B cell (primary cell): ENCODE results near the gene UQCR10. TPM values are rescaled to one million over a fixed set of nuclear protein-coding genes. Genes with fewer than 3 reads are reported as not detected.

Experiments used
- ATAC-seq: fragments of 200-7000 bp; cut with Tn5 transposase; one replicate; pipeline ENCODE4 v1.10.0; 2021; ENCODE audit warnings: low read depth, mild to moderate bottlenecking, moderate number of reproducible peaks, moderate library complexity
- CTCF ChIA-PET: fragments of 350-600 bp; sonication (Branson Sonifier 250); formaldehyde crosslinking; loops from one replicate; lab custom pipeline; 2021; ENCODE audit warnings: antibody characterized with exemption, inconsistent platforms; lab: Charles Lee
- POLR2A ChIA-PET: fragments of 350-600 bp; sonication (Branson Sonifier 250); formaldehyde crosslinking; loops from one replicate; lab custom pipeline; 2021; ENCODE audit warnings: antibody characterized with exemption; lab: Charles Lee
- DNase-seq: peaks from one replicate; pipeline ENCODE4 v3.0.0; 2013
- H2AFZ ChIP-seq: 2 replicates; pipeline ENCODE4 v1.6.1; 2012; ENCODE audit warnings: mild to moderate bottlenecking, low read depth, low read length; ENCODE audit not compliant: insufficient read depth, poor library complexity, severe bottlenecking
- H3K27ac ChIP-seq, 2 donors: 1 replicate in 1 of 2; 2 replicates in 1 of 2; pipeline ENCODE4 v1.5.1; 2012 to 2013; ENCODE audit warnings: low read length in 2 of 2, mild to moderate bottlenecking in 2 of 2, moderate library complexity in 1 of 2
- H3K27me3 ChIP-seq, 4 experiments: fragments of 200-600 bp in 1 of 4; sonication (generic) in 1 of 4; replicated peaks in 1 of 4; 1 replicate in 2 of 4; 2 replicates in 2 of 4; pipeline versions ENCODE4 v1.6.1 to v1.7.0; 2013 to 2016; ENCODE audit warnings: low read length in 3 of 4, mild to moderate bottlenecking in 2 of 4, mixed read lengths in 1 of 4, moderate library complexity in 1 of 4; ENCODE audit not compliant: insufficient read depth in 4 of 4, control insufficient read depth in 3 of 4; ENCODE audit errors: control extremely low read depth in 1 of 4
- H3K36me3 ChIP-seq, 2 experiments: replicated peaks in 1 of 2; 1 replicate in 1 of 2; 2 replicates in 1 of 2; pipeline versions ENCODE4 v1.6.1 to v1.7.1; 2013; ENCODE audit warnings: low read length in 1 of 2; ENCODE audit not compliant: insufficient read depth in 2 of 2, control insufficient read depth in 1 of 2; ENCODE audit errors: control extremely low read depth in 1 of 2, extremely low read depth in 1 of 2
- H3K4me1 ChIP-seq, 2 donors: fragments of 200-600 bp in 1 of 2; sonication (generic) in 1 of 2; 1 replicate in 1 of 2; 2 replicates in 1 of 2; pipeline versions ENCODE4 v1.5.1 to v1.6.1; 2013 to 2017; ENCODE audit warnings: low read length in 2 of 2; ENCODE audit not compliant: control insufficient read depth in 2 of 2, insufficient read depth in 2 of 2
- H3K4me2 ChIP-seq: replicated peaks from 2 replicates; pipeline ENCODE3; 2012; ENCODE audit warnings: mild to moderate bottlenecking, low read depth, low read length; ENCODE audit not compliant: poor library complexity, severe bottlenecking
- H3K4me3 ChIP-seq, 5 experiments: fragments of 200-600 bp in 1 of 5; sonication (generic) in 1 of 5; 1 replicate in 3 of 5; 2 replicates in 2 of 5; pipeline versions ENCODE4 v1.5.1 to v1.7.0; 2011 to 2016; ENCODE audit warnings: low read length in 4 of 5, mild to moderate bottlenecking in 4 of 5, low read depth in 2 of 5, control low read depth in 1 of 5, moderate library complexity in 1 of 5; ENCODE audit not compliant: insufficient read depth in 1 of 5; ENCODE audit errors: control extremely low read depth in 1 of 5, extremely low read depth in 1 of 5
- H3K79me2 ChIP-seq: fragments of 200-600 bp; sonication (generic); one replicate; pipeline ENCODE4 v1.6.0; 2016; ENCODE audit warnings: low read length; ENCODE audit not compliant: control insufficient read depth, insufficient read depth
- H3K9ac ChIP-seq: fragments of 200-600 bp; sonication (generic); 2 replicates; pipeline ENCODE4 v1.6.1; 2017; ENCODE audit warnings: mild to moderate bottlenecking, low read length, moderate library complexity
- H3K9me3 ChIP-seq, 3 donors: one replicate each; pipeline versions ENCODE4 v1.6.1 to v1.7.1; 2013; ENCODE audit warnings: low read length in 2 of 3; ENCODE audit not compliant: control insufficient read depth in 2 of 3, insufficient read depth in 1 of 3; ENCODE audit errors: control extremely low read depth in 1 of 3
- H4K20me1 ChIP-seq: 2 replicates; pipeline ENCODE4 v1.6.0; 2012; ENCODE audit warnings: mild to moderate bottlenecking, low read length; ENCODE audit not compliant: insufficient read depth, control insufficient read depth, poor library complexity, severe bottlenecking
- H3K27ac Mint-ChIP-seq: one replicate; pipeline ENCODE4 v1.8.0; 2021; ENCODE audit warnings: mixed read lengths
- H3K27me3 Mint-ChIP-seq: one replicate; pipeline ENCODE4 v1.8.0; 2021; ENCODE audit warnings: mixed read lengths
- H3K4me1 Mint-ChIP-seq: one replicate; pipeline ENCODE4 v1.8.0; 2021; ENCODE audit warnings: mixed read lengths
- H3K4me3 Mint-ChIP-seq: one replicate; pipeline ENCODE4 v1.8.0; 2021; ENCODE audit warnings: mixed read lengths
- H3K9me3 Mint-ChIP-seq: one replicate; pipeline ENCODE4 v1.8.0; 2022; ENCODE audit warnings: mixed read lengths; ENCODE audit not compliant: insufficient read depth
- CTCF ChIP-seq: fragments of 200-600 bp; IDR thresholded peaks from one replicate; pipeline ENCODE4 v1.8.0; 2022; ENCODE audit warnings: antibody characterized with exemption, mild to moderate bottlenecking
- EZH2 ChIP-seq: IDR thresholded peaks from 2 replicates; pipeline ENCODE4 v1.6.1; 2012; ENCODE audit warnings: borderline replicate concordance, low read depth, mild to moderate bottlenecking, moderate library complexity, low read length; ENCODE audit not compliant: insufficient read depth, poor library complexity, severe bottlenecking
- WGBS: methylation state at CpG from one replicate; pipeline ENCODE4 v1.1.5; 2013; ENCODE audit warnings: missing lambda C conversion rate; ENCODE audit not compliant: insufficient coverage; 5-methylcytosine and 5-hydroxymethylcytosine counted together
- intact Hi-C: fragments of 100-400 bp; cut with micrococcal nuclease; formaldehyde crosslinking; loops from one replicate; pipeline ENCODE4 v1.10.0; 2022
- polyA plus RNA-seq: library from polyadenylated mRNA; depleted of rRNA; stranded (reverse); fragments of >200 nt; gene quantifications from 2 replicates; pipeline ENCODE4 v1.2.3, GENCODE V29; 2012
- total RNA-seq, 2 donors: library from RNA; stranded (reverse); fragments of 120-200 nt in 1 of 2; gene quantifications; 1 replicate in 1 of 2; 2 replicates in 1 of 2; pipeline versions ENCODE4 v1.2.3 to v1.2.4, GENCODE V29; 2013 to 2022

The UQCR10 gene
- total and polyA plus RNA-seq, 2 donors (not counting 1 experiment from before 2014, with no cell fraction given), result 41.0 to 67.6 TPM

DNA sequence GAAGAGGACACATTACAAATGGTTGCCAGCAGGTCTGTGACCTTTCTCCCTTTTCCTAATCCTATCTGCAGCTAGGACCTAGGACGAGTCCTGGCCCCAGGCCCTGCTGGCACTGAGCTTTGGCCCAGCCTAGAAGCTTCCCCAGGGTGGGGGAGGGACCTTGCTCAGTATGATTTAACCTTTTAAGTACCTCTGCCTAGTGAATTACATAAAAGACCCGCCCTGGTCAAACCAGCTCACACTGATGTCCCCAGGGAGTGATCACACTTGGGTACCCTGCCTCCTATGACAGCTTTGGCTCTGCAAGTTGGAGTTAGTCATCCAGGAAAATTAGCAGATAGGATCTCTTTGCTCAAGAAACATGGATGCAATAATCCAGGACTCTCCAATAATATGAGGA lies 49.0 kb downstream of the UQCR10 start:
- Histone ChIP-seq H3K27ac (no peak overlapping the region), H3K9me3 (no peaks in the 10 kb centered on the region), H3K27me3 (no peaks in the 10 kb centered on the region), H3K9ac (no peak overlapping the region), H3K4me1 (no peaks in the 10 kb centered on the region), H3K4me2 (no peak overlapping the region), H3K36me3 (peaks cover 4 to 84% of the 10 kb centered on the region in 2 experiments), H3K79me2 (no peaks in the 10 kb centered on the region), H3K4me3 (no peak overlapping the region), H2AFZ (no peak overlapping the region), H4K20me1 (no peaks in the 10 kb centered on the region)
- 100% methylated on average over 1 of the region's 2 CpGs for WGBS
- no peak for ATAC-seq
- no peak for TF ChIP-seq EZH2
- TF ChIP-seq CTCF, result no peak
- no peak for DNase-seq
- Mint-ChIP-seq H3K4me1 (no peaks in the 10 kb centered on the region), H3K27me3 (no peaks in the 10 kb centered on the region), H3K27ac (no peak overlapping the region), H3K9me3 (no peaks in the 10 kb centered on the region), H3K4me3 (no peak overlapping the region)
- ChIA-PET CTCF (interaction anchor here (1.1 kb wide), 1 partner anchor 188 kb away, joined by 3 read pairs; no protein-coding TSS in a partner anchor), POLR2A (no interaction called here)
- intact Hi-C loops, result no loop called here

- Histone ChIP-seq H4K20me1 (no peaks in the 10 kb centered on the region), H2AFZ (no peak overlapping the region), H3K36me3 (peaks cover 4 to 84% of the 10 kb centered on the region in 2 experiments), H3K79me2 (no peaks in the 10 kb centered on the region), H3K27me3 (no peaks in the 10 kb centered on the region), H3K9ac (no peak overlapping the region), H3K4me3 (no peak overlapping the region), H3K27ac (no peak overlapping the region), H3K4me2 (no peak overlapping the region), H3K4me1 (no peaks in the 10 kb centered on the region), H3K9me3 (no peaks in the 10 kb centered on the region)
- ATAC-seq, result no peak
- no peak overlapping the region for H3K4me3 Mint-ChIP-seq
- 98% methylated on average over 5 of the region's 6 CpGs for WGBS
- H3K4me1 Mint-ChIP-seq, result no peaks in the 10 kb centered on the region
- CTCF ChIA-PET, result interaction anchor here (1.1 kb wide), 1 partner anchor 187 kb away, joined by 3 read pairs; no protein-coding TSS in a partner anchor
- POLR2A ChIA-PET, result no interaction called here
- no peak for TF ChIP-seq CTCF
- no peak for TF ChIP-seq EZH2
- H3K27me3 Mint-ChIP-seq, result no peaks in the 10 kb centered on the region
- H3K9me3 Mint-ChIP-seq, result no peaks in the 10 kb centered on the region
- intact Hi-C loops, result no loop called here
- no peak overlapping the region for H3K27ac Mint-ChIP-seq
- no peak for DNase-seq
Observed at GRCh38 chr22:29816539-29816938, 49.4 kb downstream of the UQCR10 start.
